NOMO-1 treated with DMSO at 0.1 percent for 48 hours (cell line): Measurements from ENCODE around the gene RAD23A.
"Not testable (repeated sequence)": the region's sequence is repeated elsewhere in the genome, so short reads cannot be mapped to it uniquely, and the experiment has no call there.

Experiments
- DNase-seq: peaks from one replicate; lab custom pipeline; 2025; ENCODE audit not compliant: unreplicated experiment; lab: John Stamatoyannopoulos, UW

RAD23A gene

GRCh38 chr19:12937927-12938778 is 7.5 kb upstream of the RAD23A start, which contains the start of gene CALR:
Gene CALR (plus strand): TSS chr19:12938609. CDS start chr19:12938680, 71 bp downstream.
- peak; percentile 99 for DNase-seq

DNA sequence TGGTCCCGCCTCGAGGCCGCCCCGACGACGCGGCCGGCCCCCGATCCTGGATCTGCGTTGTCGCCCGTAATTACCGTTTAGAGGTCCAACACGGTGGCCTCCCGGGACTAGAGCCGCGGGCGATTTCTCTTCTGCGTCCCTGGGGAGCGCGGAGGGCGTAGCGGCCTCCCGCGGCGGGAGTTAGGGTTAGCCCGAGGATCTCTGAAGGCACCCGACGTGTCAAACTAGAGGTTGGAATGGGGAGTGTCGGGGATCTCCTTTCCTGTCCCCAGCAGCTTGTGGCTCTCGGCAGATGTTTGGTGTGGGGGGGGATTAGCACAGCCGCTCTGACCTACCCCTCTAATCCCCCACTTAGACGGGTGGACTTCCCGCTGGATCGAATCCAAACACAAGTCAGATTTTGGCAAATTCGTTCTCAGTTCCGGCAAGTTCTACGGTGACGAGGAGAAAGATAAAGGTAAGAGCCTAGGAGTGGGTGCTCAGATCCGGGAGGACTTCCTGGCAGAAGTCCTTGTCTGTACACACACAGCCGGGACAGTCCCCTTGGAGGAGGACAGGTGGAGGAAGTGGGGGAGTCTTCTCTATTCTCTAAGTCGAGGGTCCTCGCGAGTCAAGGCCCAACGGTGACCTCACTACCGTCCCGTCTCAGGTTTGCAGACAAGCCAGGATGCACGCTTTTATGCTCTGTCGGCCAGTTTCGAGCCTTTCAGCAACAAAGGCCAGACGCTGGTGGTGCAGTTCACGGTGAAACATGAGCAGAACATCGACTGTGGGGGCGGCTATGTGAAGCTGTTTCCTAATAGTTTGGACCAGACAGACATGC is 6.7 kb upstream of the RAD23A start:
- peak; percentile 22 for DNase-seq

DNA sequence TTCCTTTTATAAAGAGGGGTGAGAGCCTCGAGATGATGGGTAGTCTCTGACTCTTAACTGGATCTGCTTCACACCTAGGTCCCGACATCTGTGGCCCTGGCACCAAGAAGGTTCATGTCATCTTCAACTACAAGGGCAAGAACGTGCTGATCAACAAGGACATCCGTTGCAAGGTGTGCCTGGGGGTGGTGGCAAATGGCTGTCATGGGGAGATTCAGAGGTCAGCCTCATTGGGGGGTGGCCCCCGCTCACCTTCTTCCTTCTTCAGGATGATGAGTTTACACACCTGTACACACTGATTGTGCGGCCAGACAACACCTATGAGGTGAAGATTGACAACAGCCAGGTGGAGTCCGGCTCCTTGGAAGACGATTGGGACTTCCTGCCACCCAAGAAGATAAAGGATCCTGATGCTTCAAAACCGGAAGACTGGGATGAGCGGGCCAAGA is 5.7 kb upstream of the RAD23A start:
- DNase-seq: no peak

DNA sequence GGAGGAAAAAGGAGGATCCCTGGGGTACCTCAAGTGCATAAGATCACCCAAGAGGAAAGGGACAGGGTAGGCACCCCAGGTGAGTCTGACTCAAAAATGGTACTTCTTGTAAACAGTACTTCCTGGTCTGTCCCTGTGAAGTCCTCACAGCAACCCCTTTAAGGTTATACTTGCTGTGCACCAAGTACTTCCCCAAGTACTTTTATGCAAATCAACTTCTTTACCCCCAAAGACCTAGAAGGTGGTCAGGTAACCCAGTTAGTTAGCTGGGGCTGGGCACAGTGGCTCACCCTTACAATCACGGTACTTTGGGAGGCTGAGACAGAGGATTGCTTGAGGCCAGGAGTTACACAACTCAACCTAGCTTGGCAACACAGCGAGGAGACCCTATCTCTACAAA is 4.8 kb upstream of the RAD23A start:
- DNase-seq: no peak

- DNase-seq: no peak
Observed at GRCh38 chr19:12943437-12944044, 2.1 kb upstream of the RAD23A start.

DNA sequence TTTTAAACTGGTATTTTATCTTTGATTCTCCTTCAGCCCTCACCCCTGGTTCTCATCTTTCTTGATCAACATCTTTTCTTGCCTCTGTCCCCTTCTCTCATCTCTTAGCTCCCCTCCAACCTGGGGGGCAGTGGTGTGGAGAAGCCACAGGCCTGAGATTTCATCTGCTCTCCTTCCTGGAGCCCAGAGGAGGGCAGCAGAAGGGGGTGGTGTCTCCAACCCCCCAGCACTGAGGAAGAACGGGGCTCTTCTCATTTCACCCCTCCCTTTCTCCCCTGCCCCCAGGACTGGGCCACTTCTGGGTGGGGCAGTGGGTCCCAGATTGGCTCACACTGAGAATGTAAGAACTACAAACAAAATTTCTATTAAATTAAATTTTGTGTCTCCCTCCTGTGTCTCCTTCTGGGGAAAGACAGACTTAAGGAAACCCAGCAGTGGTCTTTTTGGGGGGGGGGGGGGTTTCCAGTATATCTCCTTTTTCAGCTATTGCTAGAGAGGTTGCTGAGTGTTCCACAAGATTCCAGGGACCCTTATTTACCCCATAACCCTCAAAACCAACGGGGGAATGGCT is 1.5 kb upstream of the RAD23A start:
- DNase-seq: no peak

DNA sequence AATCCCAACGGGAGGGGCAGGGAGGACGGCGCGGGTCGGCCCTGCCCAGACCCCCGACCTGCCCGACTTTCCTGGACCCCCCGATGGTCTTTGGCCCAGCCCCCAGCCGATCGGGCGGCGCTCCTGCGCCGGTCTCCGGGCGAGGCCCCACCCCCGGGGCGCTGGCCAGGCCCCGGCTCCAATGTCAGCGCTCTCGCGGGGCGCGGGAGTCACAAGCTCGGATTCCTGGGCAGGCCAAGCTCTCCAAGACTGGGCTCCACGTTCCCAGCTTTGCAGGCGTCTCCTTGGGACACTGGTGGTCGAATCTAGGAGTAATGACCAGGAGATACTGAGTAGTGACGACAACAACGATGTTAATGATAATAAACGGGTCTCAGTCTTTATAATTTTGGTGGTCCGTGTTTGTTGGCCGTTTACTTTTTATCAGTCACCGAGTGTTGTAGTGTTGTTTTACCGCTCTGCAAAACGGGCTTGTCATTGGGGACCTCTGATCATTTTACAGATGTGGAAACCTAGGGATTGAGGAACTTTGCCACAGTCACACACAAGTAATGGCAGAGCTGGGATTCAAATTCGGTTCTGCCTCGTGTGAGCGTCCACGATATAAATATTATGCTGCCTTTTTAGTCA is 545 bp downstream of the RAD23A start:
- peak; percentile 43 for DNase-seq

GRCh38 chr19:12946731-12947496 is 1.3 kb downstream of the RAD23A start:
- DNase-seq: no peak

DNA sequence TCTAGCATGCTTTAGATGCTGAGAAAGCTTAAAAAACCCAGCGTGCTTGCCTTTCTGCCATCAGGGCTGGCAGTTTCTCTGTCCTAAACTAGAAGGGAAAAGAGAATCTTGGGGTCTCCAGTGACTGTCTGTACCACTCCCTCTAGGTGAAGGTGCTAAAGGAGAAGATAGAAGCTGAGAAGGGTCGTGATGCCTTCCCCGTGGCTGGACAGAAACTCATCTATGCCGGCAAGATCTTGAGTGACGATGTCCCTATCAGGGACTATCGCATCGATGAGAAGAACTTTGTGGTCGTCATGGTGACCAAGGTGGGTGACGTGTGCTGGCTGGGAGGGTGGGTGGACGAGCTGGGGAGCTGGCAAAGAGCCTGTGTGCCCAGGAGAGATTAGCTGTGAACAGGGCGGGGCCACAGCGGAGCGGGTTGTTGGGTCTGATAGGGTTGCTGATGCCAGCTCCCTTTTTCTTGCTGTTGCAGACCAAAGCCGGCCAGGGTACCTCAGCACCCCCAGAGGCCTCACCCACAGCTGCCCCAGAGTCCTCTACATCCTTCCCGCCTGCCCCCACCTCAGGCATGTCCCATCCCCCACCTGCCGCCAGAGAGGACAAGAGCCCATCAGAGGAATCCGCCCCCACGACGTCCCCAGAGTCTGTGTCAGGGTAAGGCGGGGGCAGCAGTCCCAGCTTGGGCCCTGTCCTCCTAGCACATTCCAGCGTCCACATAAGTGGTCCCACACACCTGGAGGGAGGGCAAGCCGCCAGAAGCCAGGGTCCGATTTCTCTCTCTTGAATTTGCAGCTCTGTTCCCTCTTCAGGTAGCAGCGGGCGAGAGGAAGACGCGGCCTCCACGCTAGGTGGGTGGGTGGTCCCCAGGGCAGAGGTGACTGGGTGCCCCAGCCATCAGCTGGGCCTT is 2.3 kb downstream of the RAD23A start:
- DNase-seq: no peak

DNA sequence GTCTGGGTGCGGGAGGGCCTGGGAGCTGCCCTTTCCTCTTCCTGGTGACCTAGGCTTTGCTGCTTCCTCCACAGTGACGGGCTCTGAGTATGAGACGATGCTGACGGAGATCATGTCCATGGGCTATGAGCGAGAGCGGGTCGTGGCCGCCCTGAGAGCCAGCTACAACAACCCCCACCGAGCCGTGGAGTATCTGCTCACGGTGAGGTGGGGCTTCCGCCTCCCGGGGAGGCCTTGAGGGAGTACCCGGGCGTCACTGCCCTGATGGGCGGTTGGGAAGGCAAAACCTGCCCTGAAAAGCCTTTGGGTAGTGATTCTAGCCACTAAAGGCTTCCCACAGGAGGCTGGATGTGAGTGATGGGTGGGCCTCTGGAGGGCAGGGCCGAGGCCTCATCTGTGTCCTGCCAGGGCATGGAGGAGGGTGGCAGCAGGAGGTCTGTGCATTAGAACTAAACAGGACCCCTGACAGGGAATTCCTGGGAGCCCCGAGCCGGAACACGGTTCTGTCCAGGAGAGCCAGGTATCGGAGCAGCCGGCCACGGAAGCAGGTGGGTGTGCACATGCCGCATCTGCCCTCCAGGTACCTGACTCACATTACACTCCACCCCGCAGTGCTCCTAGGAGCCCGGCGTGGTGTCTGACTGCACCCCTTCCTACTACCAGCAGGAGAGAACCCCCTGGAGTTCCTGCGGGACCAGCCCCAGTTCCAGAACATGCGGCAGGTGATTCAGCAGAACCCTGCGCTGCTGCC is 3.1 kb downstream of the RAD23A start:
- no peak for DNase-seq

DNA sequence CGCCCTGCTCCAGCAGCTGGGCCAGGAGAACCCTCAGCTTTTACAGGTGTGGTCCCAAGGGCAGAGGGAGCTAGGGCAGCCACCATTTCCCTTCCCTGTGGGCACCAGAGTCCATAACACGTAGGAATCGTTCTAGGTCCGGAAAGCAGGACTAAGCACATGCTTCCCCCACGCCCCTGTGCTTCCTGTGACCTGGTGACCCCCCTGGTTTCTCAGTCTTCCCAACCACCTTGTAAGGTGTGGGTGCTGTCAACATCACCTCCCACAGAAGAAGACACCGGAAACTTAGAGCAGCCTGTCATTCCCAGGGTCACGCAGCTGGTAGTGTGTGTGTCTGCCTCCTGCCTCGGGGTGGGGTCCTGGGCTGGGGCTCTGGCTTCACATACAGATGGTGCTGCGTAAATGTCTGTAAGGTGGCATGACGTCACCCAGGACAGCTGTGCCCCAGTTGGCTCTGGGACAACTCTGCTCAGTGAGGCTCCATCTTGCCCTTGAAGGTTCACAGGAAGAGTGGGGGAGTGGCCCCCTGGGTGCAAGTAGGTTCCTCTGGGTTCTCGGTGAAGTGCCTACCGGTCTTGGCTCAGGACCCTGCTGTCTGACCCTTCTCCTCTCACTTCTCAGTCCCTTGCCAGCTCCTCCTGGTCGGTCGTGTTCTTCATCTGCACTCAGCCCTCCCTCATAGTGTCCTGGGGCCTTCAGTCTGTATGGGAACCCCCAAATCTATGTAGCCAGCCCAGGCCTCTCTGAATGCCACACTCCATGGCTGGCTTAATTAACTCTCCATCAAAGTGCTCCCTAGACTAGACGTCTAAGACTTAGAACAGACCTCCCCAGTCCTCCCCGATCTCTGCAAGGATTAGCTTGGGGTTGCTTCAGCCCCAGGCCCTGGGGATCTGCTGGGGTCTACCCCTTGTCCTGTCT is 4.0 kb downstream of the RAD23A start:
- no peak for DNase-seq

DNA sequence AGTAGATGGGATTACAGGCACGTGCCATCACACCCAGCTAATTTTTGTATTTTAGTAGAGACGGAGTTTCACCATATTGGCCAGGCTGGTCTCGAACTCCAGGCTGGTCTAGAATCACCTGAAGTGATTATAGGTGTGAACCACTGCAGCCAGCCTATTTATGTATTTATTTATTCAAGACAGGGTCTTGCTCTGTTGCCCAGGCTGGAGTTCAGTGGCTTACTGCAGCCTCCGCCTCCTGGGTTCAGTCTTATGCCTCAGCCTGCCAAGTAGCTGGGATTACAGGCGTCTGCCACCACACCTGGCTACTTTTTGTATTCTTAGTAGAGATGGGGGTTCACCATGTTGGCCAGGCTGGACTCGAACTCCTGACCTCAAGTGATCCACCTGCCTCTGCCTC is 6.4 kb downstream of the RAD23A start:
- not testable (repeated sequence) for DNase-seq

GRCh38 chr19:12952488-12953137 is 7.0 kb downstream of the RAD23A start:
- DNase-seq: no peak

DNA sequence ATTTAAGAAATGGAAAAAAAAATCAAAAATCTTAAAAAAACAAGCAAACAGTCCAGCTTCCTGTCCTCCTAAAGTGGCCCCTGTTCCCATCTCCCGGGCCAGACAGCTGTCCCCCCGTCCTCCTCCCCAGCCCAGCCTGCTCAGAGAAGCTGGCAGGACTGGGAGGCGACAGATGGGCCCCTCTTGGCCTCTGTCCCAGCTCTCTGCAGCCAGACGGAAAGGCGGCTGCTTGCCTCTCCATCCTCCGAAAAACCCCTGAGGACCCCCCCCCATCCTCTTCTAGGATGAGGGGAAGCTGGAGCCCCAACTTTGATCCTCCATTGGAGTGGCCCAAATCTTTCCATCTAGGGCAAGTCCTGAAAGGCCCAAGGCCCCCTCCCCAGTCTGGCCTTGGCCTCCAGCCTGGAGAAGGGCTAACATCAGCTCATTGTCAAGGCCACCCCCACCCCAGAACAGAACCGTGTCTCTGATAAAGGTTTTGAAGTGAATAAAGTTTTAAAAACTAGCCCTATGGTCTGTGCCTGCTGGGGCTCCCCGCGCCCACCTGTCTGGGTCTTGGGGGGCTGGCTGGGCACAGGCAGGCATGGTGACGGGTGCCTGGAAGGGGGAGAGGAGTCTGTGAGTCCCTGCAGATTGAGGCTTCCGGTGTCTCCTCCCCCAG is 7.6 kb downstream of the RAD23A start:
- no peak for DNase-seq

DNA sequence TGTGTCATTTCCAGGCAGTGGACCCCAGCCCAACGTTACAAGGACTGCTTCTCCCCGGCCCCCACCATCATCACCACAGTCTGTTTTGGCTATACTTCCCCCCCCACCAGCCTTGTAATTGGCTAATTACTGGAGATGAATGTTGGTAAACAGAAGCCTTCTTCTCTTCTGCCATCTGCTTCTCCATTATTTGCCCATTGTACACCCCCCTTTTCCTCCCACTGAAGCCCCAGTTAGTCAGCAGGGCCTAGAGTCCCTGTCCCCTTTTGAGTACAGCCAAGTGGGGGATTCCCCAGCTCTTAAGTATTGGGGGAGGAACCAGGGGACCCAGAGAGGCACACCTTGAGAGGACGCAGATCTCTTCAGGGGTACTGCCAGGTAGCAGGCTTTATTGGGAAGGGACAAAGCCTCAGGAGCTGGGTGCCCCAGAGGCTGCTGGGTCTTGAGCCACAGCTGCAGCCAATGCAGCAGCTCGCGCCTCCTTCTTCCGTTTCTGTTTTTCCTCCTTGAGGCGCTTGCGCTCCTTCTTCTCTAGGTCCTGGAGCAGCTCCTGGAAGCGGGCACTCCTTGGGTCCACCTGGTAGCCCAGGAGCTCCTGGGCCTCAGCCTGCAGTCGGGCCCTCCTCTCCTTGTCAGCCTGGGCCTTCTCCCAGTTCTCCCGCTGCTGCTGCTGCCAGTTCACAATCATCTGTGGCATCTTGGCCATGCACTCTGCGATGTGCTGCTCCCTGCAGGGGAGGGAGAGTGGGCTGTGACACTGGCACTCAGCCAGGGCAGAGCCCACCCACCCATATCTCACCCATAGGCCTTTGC is 8.3 kb downstream of the RAD23A start:
- DNase-seq: no peak
